Bronchial smooth muscle cell (primary cell): Measurements from ENCODE around the gene TBL3. TPM values are rescaled to one million over a fixed set of nuclear protein-coding genes. Genes with fewer than 3 reads are reported as not detected.

Source experiments
- total RNA-seq: library from RNA; depleted of rRNA; stranded (reverse); fragments of >200 nt; gene quantifications from 2 replicates; pipeline ENCODE4 v1.2.1, GENCODE V29; 2014

Gene TBL3
- total RNA-seq: 26.5 and 30.1 TPM in 2 replicates

GRCh38 chr16:1971796-1972489, at the start of gene TBL3:
Gene TBL3 (plus strand): TSS chr16:1972053. CDS start chr16:1972165, 112 bp downstream.

GRCh38 chr16:1942810-1943726, 28.8 kb upstream of the TBL3 start, which contains the start of gene MSRB1:
Gene MSRB1 (minus strand): TSS chr16:1943199. CDS start chr16:1943156, 43 bp downstream.

GRCh38 chr16:1959269-1960039, 12.4 kb upstream of the TBL3 start, which contains the start of gene NDUFB10:
Gene NDUFB10 (plus strand): TSS chr16:1959538. CDS start chr16:1959625, 87 bp downstream.

GRCh38 chr16:1964506-1965395, 7.1 kb upstream of the TBL3 start, which contains the start of gene RPS2:
Gene RPS2 (minus strand): TSS chr16:1964826. CDS start chr16:1964625, 201 bp downstream.

GRCh38 chr16:1966460-1966859, 5.4 kb upstream of the TBL3 start, which contains the start of gene RNF151:
Gene RNF151 (plus strand): TSS chr16:1966856. CDS start chr16:1966882, 26 bp downstream.

GRCh38 chr16:1981398-1981836, 9.6 kb downstream of the TBL3 start, which contains the start of gene NOXO1:
Gene NOXO1 (minus strand): TSS chr16:1981469. CDS start chr16:1981179, 290 bp downstream.

GRCh38 chr16:1983544-1984346, 11.9 kb downstream of the TBL3 start, which contains the start of gene GFER:
Gene GFER (plus strand): TSS chr16:1984193. CDS start chr16:1984219, 26 bp downstream.

GRCh38 chr16:1989209-1990100, 17.6 kb downstream of the TBL3 start, which contains the start of gene SYNGR3:
Gene SYNGR3 (plus strand): TSS chr16:1989970. CDS start chr16:1990103, 133 bp downstream.

GRCh38 chr16:2009791-2010510, 38.1 kb downstream of the TBL3 start, which contains the start of gene ZNF598:
Gene ZNF598 (minus strand): TSS chr16:2009821.

GRCh38 chr16:2019518-2019920, 47.7 kb downstream of the TBL3 start, which contains the start of gene NPW:
Gene NPW (plus strand): TSS chr16:2019785.

GRCh38 chr16:2026461-2027023, 54.7 kb downstream of the TBL3 start, which contains the start of gene NHERF2:
Gene NHERF2 (plus strand): TSS chr16:2026902. CDS start chr16:2027006, 104 bp downstream.

Other genes with a start within 250 kb of the TBL3 start
- gene NME3, start 200.5 kb upstream of the TBL3 start, total RNA-seq: 36.1 and 43.0 TPM in 2 replicates
- gene EME2, start 199.2 kb upstream of the TBL3 start, total RNA-seq: 6.3 and 6.4 TPM in 2 replicates
- 88.6 and 90.2 TPM in 2 replicates for gene MRPS34, start 198.9 kb upstream of the TBL3 start, total RNA-seq
- gene SPSB3, start 189.5 kb upstream of the TBL3 start, total RNA-seq: 33.6 and 52.0 TPM in 2 replicates
- 46.0 and 47.0 TPM in 2 replicates for gene NUBP2, start 189.1 kb upstream of the TBL3 start, total RNA-seq
- under 0.01 TPM in 1 of 2 replicates, not detected in the other for gene IGFALS, start 178.3 kb upstream of the TBL3 start, total RNA-seq
- gene HAGH, start 145.2 kb upstream of the TBL3 start, total RNA-seq: 24.7 and 25.4 TPM in 2 replicates
- gene FAHD1, start 144.8 kb upstream of the TBL3 start, total RNA-seq: 76.8 and 109 TPM in 2 replicates
- gene MEIOB, start 99.9 kb upstream of the TBL3 start, total RNA-seq: not detected in 2 replicates
- not detected in 2 replicates for gene HS3ST6, start 53.6 kb upstream of the TBL3 start, total RNA-seq
- gene MSRB1, start 28.9 kb upstream of the TBL3 start, total RNA-seq: 7.8 and 9.0 TPM in 2 replicates
- gene RPL3L, start 17.4 kb upstream of the TBL3 start, total RNA-seq: not detected in 2 replicates
- 197 and 259 TPM in 2 replicates for gene NDUFB10, start 12.5 kb upstream of the TBL3 start, total RNA-seq
- 3,167 and 4,556 TPM in 2 replicates for gene RPS2, start 7.2 kb upstream of the TBL3 start, total RNA-seq
- not detected in 2 replicates for gene RNF151, start 5.2 kb upstream of the TBL3 start, total RNA-seq
- gene NOXO1, start 9.4 kb downstream of the TBL3 start, total RNA-seq: 0.16 TPM in 1 of 2 replicates, not detected in the other
- gene GFER, start 12.1 kb downstream of the TBL3 start, total RNA-seq: 8.4 and 10.6 TPM in 2 replicates
- gene SYNGR3, start 17.9 kb downstream of the TBL3 start, total RNA-seq: 2.7 and 2.9 TPM in 2 replicates
- 12.0 and 15.1 TPM in 2 replicates for gene ZNF598, start 37.8 kb downstream of the TBL3 start, total RNA-seq
- gene NPW, start 47.7 kb downstream of the TBL3 start, total RNA-seq: 0.47 and 0.60 TPM in 2 replicates
- gene NHERF2, start 54.8 kb downstream of the TBL3 start, total RNA-seq: 34.4 and 41.2 TPM in 2 replicates
- 43.2 and 62.1 TPM in 2 replicates for gene NTHL1, start 75.8 kb downstream of the TBL3 start, total RNA-seq
- 46.2 and 78.6 TPM in 2 replicates for gene TSC2, start 75.9 kb downstream of the TBL3 start, total RNA-seq
- gene PKD1, start 163.8 kb downstream of the TBL3 start, total RNA-seq: 63.0 and 123 TPM in 2 replicates
- 3.2 and 5.5 TPM in 2 replicates for gene RAB26, start 176.6 kb downstream of the TBL3 start, total RNA-seq
- 44.8 and 53.2 TPM in 2 replicates for gene TRAF7, start 183.7 kb downstream of the TBL3 start, total RNA-seq
- gene CASKIN1, start 224.6 kb downstream of the TBL3 start, total RNA-seq: 0.09 and 0.16 TPM in 2 replicates
- 14.2 and 18.7 TPM in 2 replicates for gene MLST8, start 233.4 kb downstream of the TBL3 start, total RNA-seq
- 0.60 and 1.1 TPM in 2 replicates for gene BRICD5, start 238.8 kb downstream of the TBL3 start, total RNA-seq
- gene PGP, start 242.8 kb downstream of the TBL3 start, total RNA-seq: 2.2 and 5.4 TPM in 2 replicates